ENCODE results near the gene TNS4.

Gene TNS4

DNA sequence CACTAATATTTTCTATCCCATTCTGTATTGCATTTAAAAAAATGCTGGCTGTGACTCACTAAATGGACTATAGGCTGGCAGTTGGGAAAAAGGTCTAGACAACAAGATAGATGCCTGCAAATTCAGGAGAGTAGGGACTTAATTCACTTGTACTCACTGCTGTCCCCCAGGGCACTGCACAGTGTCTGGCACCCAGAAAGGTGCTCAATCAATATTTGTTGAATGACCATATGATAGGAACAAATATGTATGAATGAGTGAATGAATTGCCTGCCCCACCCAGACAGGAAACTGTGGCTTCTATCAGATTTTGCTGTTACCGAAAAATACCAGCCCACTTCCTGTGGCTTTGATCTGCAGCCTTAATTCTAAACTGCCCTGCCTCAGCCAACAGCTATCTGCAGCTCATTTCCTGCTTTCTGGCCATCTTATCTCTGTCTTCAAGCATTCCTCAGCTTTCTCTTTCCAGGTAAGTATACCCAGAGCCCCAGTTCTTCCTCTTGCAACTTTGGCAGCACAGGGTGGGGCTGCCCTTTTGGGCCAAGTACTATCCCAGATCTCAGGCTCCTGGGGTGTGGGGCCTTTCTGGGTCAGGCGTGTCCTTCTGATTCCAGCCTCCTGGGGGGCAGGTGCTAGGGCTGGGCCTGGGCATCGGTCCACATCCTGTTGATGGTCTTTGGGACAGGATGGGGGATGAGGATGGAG lies 15.3 kb upstream of the TNS4 start:
- H3K9ac ChIP-seq (ENCODE audit: low read length in 5 of 5) = no peak overlapping the region
- peaks cover 0 to 15% (median 4%) of the 10 kb centered on the region in 5 donors for H3K4me1 ChIP-seq (ENCODE audit: control insufficient read depth in 5 of 5, insufficient read depth in 5 of 5, low read length in 5 of 5)
- H3K27me3 ChIP-seq (ENCODE audit: control insufficient read depth in 5 of 5, insufficient read depth in 4 of 5, low read length in 5 of 5) = peaks cover 0 to 3% (median 0%) of the 10 kb centered on the region in 5 donors
- H3K27ac ChIP-seq (ENCODE audit: low read depth, low read length) = no peak overlapping the region
- no peaks in the 10 kb centered on the region for H3K36me3 ChIP-seq (ENCODE audit: control insufficient read depth in 5 of 5, insufficient read depth in 5 of 5, low read length in 5 of 5)
- H3K4me3 ChIP-seq (ENCODE audit: low read depth in 1 of 5, low read length in 5 of 5) = no peak overlapping the region
- no peaks in the 10 kb centered on the region for H3K9me3 ChIP-seq (ENCODE audit: control insufficient read depth in 5 of 5, low read length in 5 of 5)

DNA sequence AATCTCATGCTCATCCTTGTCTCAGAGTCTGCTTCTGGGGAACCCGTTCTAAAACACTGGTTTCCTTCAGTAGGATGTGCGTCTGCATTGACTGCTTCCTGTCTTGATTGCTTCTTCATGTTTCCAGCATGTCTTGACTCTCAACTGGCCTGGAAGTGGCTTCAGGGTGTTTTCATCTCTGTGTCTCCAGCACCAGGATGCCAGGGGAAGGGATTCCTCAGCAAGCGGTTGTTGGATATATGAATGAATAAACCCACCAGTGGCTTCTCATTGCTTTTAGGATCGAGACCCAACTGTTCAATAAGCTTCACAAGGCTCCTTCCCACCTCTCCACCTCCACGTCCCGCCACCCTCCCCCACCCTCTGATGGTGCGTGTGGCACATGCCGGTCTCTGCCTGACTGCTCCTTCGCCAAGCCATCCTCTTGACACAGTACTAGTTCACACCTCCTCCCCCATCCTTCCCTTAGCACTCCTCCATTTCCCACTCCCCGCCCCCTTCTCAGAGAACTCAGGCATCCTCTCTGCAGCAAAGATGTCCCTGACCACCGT lies 14.1 kb upstream of the TNS4 start:
- no peak overlapping the region for H3K9ac ChIP-seq (ENCODE audit: low read length in 5 of 5)
- no peaks in the 10 kb centered on the region for H3K9me3 ChIP-seq (ENCODE audit: control insufficient read depth in 5 of 5, low read length in 5 of 5)
- peaks cover 0 to 3% (median 0%) of the 10 kb centered on the region in 5 donors for H3K27me3 ChIP-seq (ENCODE audit: control insufficient read depth in 5 of 5, insufficient read depth in 4 of 5, low read length in 5 of 5)
- H3K4me3 ChIP-seq (ENCODE audit: low read depth in 1 of 5, low read length in 5 of 5) = no peak overlapping the region
- H3K27ac ChIP-seq (ENCODE audit: low read depth, low read length) = no peak overlapping the region
- peaks cover 0 to 12% (median 4%) of the 10 kb centered on the region in 5 donors for H3K4me1 ChIP-seq (ENCODE audit: control insufficient read depth in 5 of 5, insufficient read depth in 5 of 5, low read length in 5 of 5)
- no peaks in the 10 kb centered on the region for H3K36me3 ChIP-seq (ENCODE audit: control insufficient read depth in 5 of 5, insufficient read depth in 5 of 5, low read length in 5 of 5)

- no peak overlapping the region for H3K27ac ChIP-seq (ENCODE audit: low read depth, low read length)
- H3K4me1 ChIP-seq (ENCODE audit: control insufficient read depth in 5 of 5, insufficient read depth in 5 of 5, low read length in 5 of 5) = peaks cover 0 to 16% (median 4%) of the 10 kb centered on the region in 5 donors
- peaks cover 0 to 3% (median 0%) of the 10 kb centered on the region in 5 donors for H3K27me3 ChIP-seq (ENCODE audit: control insufficient read depth in 5 of 5, insufficient read depth in 4 of 5, low read length in 5 of 5)
- no peak overlapping the region for H3K9ac ChIP-seq (ENCODE audit: low read length in 5 of 5)
- no peaks in the 10 kb centered on the region for H3K9me3 ChIP-seq (ENCODE audit: control insufficient read depth in 5 of 5, low read length in 5 of 5)
- no peaks in the 10 kb centered on the region for H3K36me3 ChIP-seq (ENCODE audit: control insufficient read depth in 5 of 5, insufficient read depth in 5 of 5, low read length in 5 of 5)
- no peak overlapping the region for H3K4me3 ChIP-seq (ENCODE audit: low read depth in 1 of 5, low read length in 5 of 5)
Measured at GRCh38 chr17:40515011-40515410, 13.6 kb upstream of the TNS4 start.

DNA sequence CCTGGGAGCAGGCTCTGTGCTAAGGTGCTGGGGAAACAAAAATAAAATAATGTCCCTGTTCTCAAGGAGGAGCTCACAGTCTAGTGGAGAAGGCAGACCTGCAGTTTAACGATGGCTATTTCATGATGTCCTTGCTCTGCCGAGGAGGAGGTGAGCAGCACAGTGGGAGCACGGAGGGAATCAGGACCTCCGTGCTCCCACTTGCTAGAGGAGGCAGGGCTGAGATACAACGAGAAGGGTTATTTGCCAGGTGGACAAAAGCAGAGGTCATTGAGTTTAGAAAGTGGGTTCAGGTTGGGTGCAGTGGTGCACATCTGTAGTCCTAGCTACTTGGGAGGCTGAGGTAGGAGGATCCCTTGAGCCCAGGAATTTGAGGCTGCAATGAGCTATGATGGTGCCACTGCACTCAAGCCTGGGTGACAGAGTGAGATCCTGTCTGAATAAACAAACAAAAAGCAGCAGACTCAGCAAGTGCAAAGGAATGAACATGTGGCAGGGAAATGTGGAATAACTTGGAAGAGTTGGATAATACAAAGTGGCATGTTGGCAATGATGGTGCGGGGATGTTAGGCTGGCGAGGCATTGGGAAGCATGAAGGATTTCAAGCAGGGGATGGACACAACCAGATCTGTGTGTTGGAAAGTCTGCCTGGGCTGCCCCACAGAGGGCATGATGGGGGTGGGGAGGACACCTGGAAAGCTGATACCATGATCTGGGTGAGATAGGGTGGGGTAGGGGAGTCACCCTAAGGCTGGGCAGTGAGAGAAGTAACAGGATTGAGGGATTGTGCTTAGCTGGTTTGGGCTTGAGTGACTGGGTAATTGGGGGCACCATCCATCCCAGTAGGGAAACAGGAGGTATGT lies 12.8 kb upstream of the TNS4 start:
- Histone ChIP-seq H3K4me1 (ENCODE audit: control insufficient read depth in 5 of 5, insufficient read depth in 5 of 5, low read length in 5 of 5) (peaks cover 0 to 20% (median 4%) of the 10 kb centered on the region in 5 donors), H3K27me3 (ENCODE audit: control insufficient read depth in 5 of 5, insufficient read depth in 4 of 5, low read length in 5 of 5) (peaks cover 0 to 3% (median 0%) of the 10 kb centered on the region in 5 donors), H3K9me3 (ENCODE audit: control insufficient read depth in 5 of 5, low read length in 5 of 5) (no peaks in the 10 kb centered on the region), H3K4me3 (ENCODE audit: low read depth in 1 of 5, low read length in 5 of 5) (no peak overlapping the region), H3K9ac (ENCODE audit: low read length in 5 of 5) (no peak overlapping the region), H3K27ac (ENCODE audit: low read depth, low read length) (no peak overlapping the region), H3K36me3 (ENCODE audit: control insufficient read depth in 5 of 5, insufficient read depth in 5 of 5, low read length in 5 of 5) (no peaks in the 10 kb centered on the region)

DNA sequence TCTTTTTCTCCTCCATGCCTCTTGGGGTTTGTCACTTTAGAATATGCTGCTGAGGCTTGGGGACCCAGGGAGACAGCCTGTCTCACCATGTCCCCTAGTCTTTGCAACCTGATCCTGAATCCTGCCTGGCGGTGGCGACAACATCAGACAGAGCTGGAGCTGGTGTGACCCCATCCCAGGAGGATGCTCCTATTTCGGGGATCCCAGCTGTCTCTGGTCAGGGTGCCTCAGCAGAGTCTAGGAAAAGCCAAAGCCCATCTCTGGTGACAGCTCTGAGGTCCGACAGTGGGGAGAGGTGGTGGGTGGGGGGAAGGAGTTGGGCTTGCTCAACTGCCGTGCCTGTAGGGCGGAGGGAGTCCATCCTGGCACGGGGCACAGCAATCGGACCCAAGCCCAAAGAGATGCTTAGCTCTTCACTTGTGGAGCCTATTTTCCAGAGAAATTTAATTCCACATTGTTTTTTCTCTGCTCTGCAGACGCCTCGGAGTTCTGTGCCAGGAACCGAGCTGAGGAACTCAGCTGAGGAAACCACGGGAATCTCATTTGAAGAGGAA lies 10.3 kb upstream of the TNS4 start:
- Histone ChIP-seq H3K9ac (ENCODE audit: low read length in 5 of 5) (no peak overlapping the region), H3K4me1 (ENCODE audit: control insufficient read depth in 5 of 5, insufficient read depth in 5 of 5, low read length in 5 of 5) (peaks cover 0 to 22% (median 1%) of the 10 kb centered on the region in 5 donors), H3K27ac (ENCODE audit: low read depth, low read length) (no peak overlapping the region), H3K9me3 (ENCODE audit: control insufficient read depth in 5 of 5, low read length in 5 of 5) (no peaks in the 10 kb centered on the region), H3K36me3 (ENCODE audit: control insufficient read depth in 5 of 5, insufficient read depth in 5 of 5, low read length in 5 of 5) (no peaks in the 10 kb centered on the region), H3K4me3 (ENCODE audit: low read depth in 1 of 5, low read length in 5 of 5) (no peak overlapping the region), H3K27me3 (ENCODE audit: control insufficient read depth in 5 of 5, insufficient read depth in 4 of 5, low read length in 5 of 5) (peaks cover 0 to 3% (median 0%) of the 10 kb centered on the region in 5 donors)

- H3K4me3 ChIP-seq (ENCODE audit: low read depth in 1 of 5, low read length in 5 of 5) = no peak overlapping the region
- H3K27ac ChIP-seq (ENCODE audit: low read depth, low read length) = no peak overlapping the region
- H3K9ac ChIP-seq (ENCODE audit: low read length in 5 of 5) = no peak overlapping the region
- H3K36me3 ChIP-seq (ENCODE audit: control insufficient read depth in 5 of 5, insufficient read depth in 5 of 5, low read length in 5 of 5) = no peaks in the 10 kb centered on the region
- H3K4me1 ChIP-seq (ENCODE audit: control insufficient read depth in 5 of 5, insufficient read depth in 5 of 5, low read length in 5 of 5) = peaks cover 0 to 17% (median 0%) of the 10 kb centered on the region in 5 donors
- no peaks in the 10 kb centered on the region for H3K9me3 ChIP-seq (ENCODE audit: control insufficient read depth in 5 of 5, low read length in 5 of 5)
- H3K27me3 ChIP-seq (ENCODE audit: control insufficient read depth in 5 of 5, insufficient read depth in 4 of 5, low read length in 5 of 5) = peaks cover 0 to 3% (median 0%) of the 10 kb centered on the region in 5 donors
Measured at GRCh38 chr17:40511136-40511535, 9.7 kb upstream of the TNS4 start.

- Histone ChIP-seq H3K27ac (ENCODE audit: low read depth, low read length) (no peak overlapping the region), H3K27me3 (ENCODE audit: control insufficient read depth in 5 of 5, insufficient read depth in 4 of 5, low read length in 5 of 5) (peaks cover 0 to 3% (median 0%) of the 10 kb centered on the region in 5 donors), H3K36me3 (ENCODE audit: control insufficient read depth in 5 of 5, insufficient read depth in 5 of 5, low read length in 5 of 5) (no peaks in the 10 kb centered on the region), H3K4me3 (ENCODE audit: low read depth in 1 of 5, low read length in 5 of 5) (no peak overlapping the region), H3K9me3 (ENCODE audit: control insufficient read depth in 5 of 5, low read length in 5 of 5) (peaks cover 0 to under 1% (median 0%) of the 10 kb centered on the region in 5 donors), H3K9ac (ENCODE audit: low read length in 5 of 5) (no peak overlapping the region), H3K4me1 (ENCODE audit: control insufficient read depth in 5 of 5, insufficient read depth in 5 of 5, low read length in 5 of 5) (peaks cover 0 to 17% (median 0%) of the 10 kb centered on the region in 5 donors)
Measured at GRCh38 chr17:40510328-40510648, 8.9 kb upstream of the TNS4 start.

- no peak overlapping the region for H3K4me3 ChIP-seq (ENCODE audit: low read depth in 1 of 5, low read length in 5 of 5)
- H3K9ac ChIP-seq (ENCODE audit: low read length in 5 of 5) = no peak overlapping the region
- no peak overlapping the region for H3K27ac ChIP-seq (ENCODE audit: low read depth, low read length)
- peaks cover 0 to 3% (median 0%) of the 10 kb centered on the region in 5 donors for H3K27me3 ChIP-seq (ENCODE audit: control insufficient read depth in 5 of 5, insufficient read depth in 4 of 5, low read length in 5 of 5)
- peaks cover 0 to 3% (median 0%) of the 10 kb centered on the region in 5 donors for H3K9me3 ChIP-seq (ENCODE audit: control insufficient read depth in 5 of 5, low read length in 5 of 5)
- H3K36me3 ChIP-seq (ENCODE audit: control insufficient read depth in 5 of 5, insufficient read depth in 5 of 5, low read length in 5 of 5) = no peaks in the 10 kb centered on the region
- H3K4me1 ChIP-seq (ENCODE audit: control insufficient read depth in 5 of 5, insufficient read depth in 5 of 5, low read length in 5 of 5) = peaks cover 0 to 17% (median 0%) of the 10 kb centered on the region in 5 donors
Measured at GRCh38 chr17:40509626-40510327, 8.4 kb upstream of the TNS4 start.

DNA sequence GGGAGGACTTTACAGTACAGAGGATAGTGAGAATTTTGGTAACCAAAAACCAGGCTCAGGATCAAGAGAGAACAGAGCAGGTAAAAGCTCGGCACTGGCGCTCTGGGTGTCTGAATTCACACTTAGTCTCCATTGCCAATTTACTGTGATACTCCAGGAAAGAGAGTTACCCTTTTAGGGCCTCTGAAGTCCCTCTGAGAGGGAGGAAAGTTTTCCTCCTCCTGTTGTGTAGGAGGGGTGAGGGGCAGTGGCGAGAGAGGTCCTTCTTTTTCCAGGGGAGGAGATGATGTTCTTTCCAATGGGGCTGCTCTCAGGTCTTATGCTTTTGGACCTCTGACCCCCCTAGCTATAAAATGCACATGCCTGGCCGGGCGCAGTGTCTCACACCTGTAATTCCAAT lies 5.4 kb upstream of the TNS4 start:
- no peaks in the 10 kb centered on the region for H3K36me3 ChIP-seq (ENCODE audit: control insufficient read depth in 5 of 5, insufficient read depth in 5 of 5, low read length in 5 of 5)
- H3K27ac ChIP-seq (ENCODE audit: low read depth, low read length) = no peak overlapping the region
- H3K9ac ChIP-seq (ENCODE audit: low read length in 5 of 5) = no peak overlapping the region
- H3K27me3 ChIP-seq (ENCODE audit: control insufficient read depth in 5 of 5, insufficient read depth in 4 of 5, low read length in 5 of 5) = peaks cover 0 to 2% (median 0%) of the 10 kb centered on the region in 5 donors
- no peak overlapping the region for H3K4me3 ChIP-seq (ENCODE audit: low read depth in 1 of 5, low read length in 5 of 5)
- peaks cover 0 to 3% (median 0%) of the 10 kb centered on the region in 5 donors for H3K9me3 ChIP-seq (ENCODE audit: control insufficient read depth in 5 of 5, low read length in 5 of 5)
- peaks cover 0 to 17% (median 0%) of the 10 kb centered on the region in 5 donors for H3K4me1 ChIP-seq (ENCODE audit: control insufficient read depth in 5 of 5, insufficient read depth in 5 of 5, low read length in 5 of 5)
